NCI-H1436 (cell line): ENCODE data around the gene GPRIN3.
A peak's percentile ranks its signal among the peaks of the same experiment; 100 is the strongest.
"Not testable (repeated sequence)": the region's sequence is repeated elsewhere in the genome, so short reads cannot be mapped to it uniquely, and the experiment has no call there.

Source experiments
- DNase-seq: peaks from one replicate; lab custom pipeline; 2025; lab: John Stamatoyannopoulos, UW

The GPRIN3 gene

GRCh38 chr4:89254847-89255246 lies 52.8 kb downstream of the GPRIN3 start:
- no peak for DNase-seq

GRCh38 chr4:89254347-89254746 lies 53.3 kb downstream of the GPRIN3 start:
- not testable (repeated sequence) for DNase-seq

GRCh38 chr4:89253935-89254334 lies 53.7 kb downstream of the GPRIN3 start:
- no peak for DNase-seq

- DNase-seq = no peak
Observed at GRCh38 chr4:89253311-89253710, 54.3 kb downstream of the GPRIN3 start.

GRCh38 chr4:89251396-89251795 lies 56.2 kb downstream of the GPRIN3 start:
- DNase-seq = no peak

GRCh38 chr4:89249716-89250361 lies 57.8 kb downstream of the GPRIN3 start:
- no peak for DNase-seq

- DNase-seq = no peak
Observed at GRCh38 chr4:89249313-89249712, 58.3 kb downstream of the GPRIN3 start.

- no peak for DNase-seq
Observed at GRCh38 chr4:89248879-89249281, 58.7 kb downstream of the GPRIN3 start.

GRCh38 chr4:89247951-89248350 lies 59.6 kb downstream of the GPRIN3 start:
- no peak for DNase-seq

- no peak for DNase-seq
Observed at GRCh38 chr4:89245459-89245858, 62.1 kb downstream of the GPRIN3 start.

GRCh38 chr4:89243733-89244252 lies 63.8 kb downstream of the GPRIN3 start:
- DNase-seq = no peak

GRCh38 chr4:89242864-89243732 lies 64.5 kb downstream of the GPRIN3 start:
- DNase-seq = no peak

GRCh38 chr4:89242216-89242615 lies 65.4 kb downstream of the GPRIN3 start:
- DNase-seq = no peak

- DNase-seq = no peak
Observed at GRCh38 chr4:89230271-89230670, 77.3 kb downstream of the GPRIN3 start.

- peak; percentile 53 for DNase-seq
Observed at GRCh38 chr4:89226665-89227574, 80.7 kb downstream of the GPRIN3 start.

- DNase-seq = no peak
Observed at GRCh38 chr4:89222170-89222569, 85.4 kb downstream of the GPRIN3 start.

- DNase-seq = no peak
Observed at GRCh38 chr4:89221167-89221867, 86.3 kb downstream of the GPRIN3 start.

GRCh38 chr4:89218587-89218986 lies 89.0 kb downstream of the GPRIN3 start:
- DNase-seq = no peak

- DNase-seq = no peak
Observed at GRCh38 chr4:89217604-89218003, 90.0 kb downstream of the GPRIN3 start.

- no peak for DNase-seq
Observed at GRCh38 chr4:89216866-89217265, 90.7 kb downstream of the GPRIN3 start.

GRCh38 chr4:89216422-89216821 lies 91.2 kb downstream of the GPRIN3 start:
- no peak for DNase-seq

- DNase-seq = no peak
Observed at GRCh38 chr4:89215736-89216135, 91.9 kb downstream of the GPRIN3 start.
